H9 (cell line): Measurements from ENCODE around the gene RRBP1. TPM values are rescaled to one million over a fixed set of nuclear protein-coding genes. Genes with fewer than 3 reads are reported as not detected.

Experiments used
- DNase-seq: peaks from one replicate; pipeline ENCODE4 v3.0.0-alpha.2; 2017
- H2AFZ ChIP-seq: one replicate; pipeline ENCODE4 v1.6.1; 2013; ENCODE audit warnings: mild to moderate bottlenecking, low read length, control low read depth, moderate library complexity
- H2AK5ac ChIP-seq: 2 replicates; pipeline ENCODE4 v1.6.1; 2013; ENCODE audit warnings: low read length, control low read depth, mixed read lengths; ENCODE audit not compliant: insufficient read length
- H2BK120ac ChIP-seq: one replicate; pipeline ENCODE4 v1.6.1; 2013; ENCODE audit warnings: low read depth, mild to moderate bottlenecking, low read length, control low read depth, inconsistent platforms; ENCODE audit not compliant: poor library complexity, severe bottlenecking
- H2BK12ac ChIP-seq: 2 replicates; pipeline ENCODE4 v1.6.1; 2013; ENCODE audit warnings: low read length, control low read depth, mixed read lengths, low read depth; ENCODE audit not compliant: insufficient read length
- H2BK15ac ChIP-seq: 2 replicates; pipeline ENCODE4 v1.6.1; 2013; ENCODE audit warnings: low read depth, low read length, control low read depth
- H2BK20ac ChIP-seq: one replicate; pipeline ENCODE4 v1.6.1; 2013; ENCODE audit warnings: low read depth, mild to moderate bottlenecking, low read length, control low read depth, inconsistent platforms; ENCODE audit not compliant: poor library complexity, severe bottlenecking
- H2BK5ac ChIP-seq: 2 replicates; pipeline ENCODE4 v1.6.1; 2013; ENCODE audit warnings: low read length, control low read depth, mixed read lengths; ENCODE audit not compliant: insufficient read length
- H3K14ac ChIP-seq: 2 replicates; pipeline ENCODE4 v1.6.1; 2013; ENCODE audit warnings: low read length, control low read depth; ENCODE audit not compliant: insufficient read depth
- H3K18ac ChIP-seq: 2 replicates; pipeline ENCODE4 v1.6.1; 2013; ENCODE audit warnings: low read depth, mild to moderate bottlenecking, mixed read lengths, low read length, control low read depth; ENCODE audit not compliant: insufficient read length
- H3K23ac ChIP-seq: 2 replicates; pipeline ENCODE4 v1.6.1; 2013; ENCODE audit warnings: low read length, control low read depth, mixed read lengths, low read depth; ENCODE audit not compliant: insufficient read length
- H3K23me2 ChIP-seq: 2 replicates; pipeline ENCODE4 v1.6.1; 2013; ENCODE audit warnings: low read depth, mild to moderate bottlenecking, mixed read lengths, low read length, control low read depth; ENCODE audit not compliant: insufficient read length, poor library complexity, severe bottlenecking
- H3K27ac ChIP-seq: 2 replicates; pipeline ENCODE4 v1.5.1; 2013; ENCODE audit warnings: low read length, control low read depth, mixed read lengths, low read depth; ENCODE audit not compliant: insufficient read length
- H3K27me3 ChIP-seq: 2 replicates; pipeline ENCODE4 v1.6.1; 2013; ENCODE audit warnings: low read length, control low read depth, inconsistent platforms; ENCODE audit not compliant: insufficient read depth
- H3K4ac ChIP-seq: 2 replicates; pipeline ENCODE4 v1.6.1; 2013; ENCODE audit warnings: low read depth, mild to moderate bottlenecking, control low read depth, inconsistent platforms, low read length, moderate library complexity
- H3K4me1 ChIP-seq: 2 replicates; pipeline ENCODE4 v1.6.1; 2013; ENCODE audit warnings: low read length, control low read depth, inconsistent platforms; ENCODE audit not compliant: insufficient read depth
- H3K4me2 ChIP-seq: 2 replicates; pipeline ENCODE4 v1.6.1; 2013; ENCODE audit warnings: low read length, control low read depth, mixed read lengths; ENCODE audit not compliant: insufficient read length, insufficient read depth
- H3K56ac ChIP-seq: 2 replicates; pipeline ENCODE4 v1.6.1; 2013; ENCODE audit warnings: low read depth, mild to moderate bottlenecking, mixed read lengths, low read length, control low read depth; ENCODE audit not compliant: insufficient read length
- H3K79me1 ChIP-seq: 2 replicates; pipeline ENCODE4 v1.6.1; 2013; ENCODE audit warnings: low read depth, mild to moderate bottlenecking, moderate library complexity, low read length, control low read depth, inconsistent platforms; ENCODE audit not compliant: insufficient read depth, poor library complexity, severe bottlenecking
- H3K79me2 ChIP-seq: 2 replicates; pipeline ENCODE4 v1.6.1; 2013; ENCODE audit warnings: low read length, control low read depth, inconsistent platforms; ENCODE audit not compliant: insufficient read depth
- H3K9ac ChIP-seq: 2 replicates; pipeline ENCODE4 v1.6.1; 2013; ENCODE audit warnings: low read length, control low read depth, mixed read lengths; ENCODE audit not compliant: insufficient read length; ENCODE audit errors: extremely low read depth
- H3K9me3 ChIP-seq: one replicate; pipeline ENCODE4 v1.6.1; 2013; ENCODE audit warnings: low read depth, low read length, inconsistent platforms; ENCODE audit not compliant: control insufficient read depth
- H3T11ph ChIP-seq: one replicate; pipeline ENCODE4 v1.6.1; 2013; ENCODE audit warnings: mild to moderate bottlenecking, low read length, control low read depth, inconsistent platforms
- H4K20me1 ChIP-seq: one replicate; pipeline ENCODE4 v1.6.1; 2013; ENCODE audit not compliant: control insufficient read depth, insufficient read length, insufficient read depth
- H4K5ac ChIP-seq: 2 replicates; pipeline ENCODE4 v1.6.1; 2013; ENCODE audit warnings: low read depth, mild to moderate bottlenecking, mixed read lengths, low read length, control low read depth; ENCODE audit not compliant: insufficient read length
- H4K8ac ChIP-seq: replicated peaks from 2 replicates; pipeline ENCODE4 v1.6.1; 2013; ENCODE audit warnings: low read length, control low read depth, mixed read lengths, low read depth; ENCODE audit not compliant: insufficient read length
- H4K91ac ChIP-seq: 2 replicates; pipeline ENCODE4 v1.6.1; 2013; ENCODE audit warnings: low read depth, mild to moderate bottlenecking, moderate library complexity, mixed read lengths, low read length, control low read depth; ENCODE audit not compliant: insufficient read length
- H3K27ac Mint-ChIP-seq, 3 experiments: 2 replicates in 2 of 3; 3 replicates in 1 of 3; pipeline ENCODE4 v1.8.0; 2020 to 2021; ENCODE audit warnings: mixed read lengths in 3 of 3, mild to moderate bottlenecking in 1 of 3, moderate library complexity in 1 of 3
- H3K27me3 Mint-ChIP-seq: 2 replicates; pipeline ENCODE4 v1.8.0; 2021; ENCODE audit warnings: low read depth, mild to moderate bottlenecking, moderate library complexity, mixed read lengths
- H3K36me3 Mint-ChIP-seq, 3 experiments: 2 replicates in 2 of 3; 3 replicates in 1 of 3; pipeline ENCODE4 v1.8.0; 2020 to 2021; ENCODE audit warnings: low read depth in 3 of 3, mixed read lengths in 3 of 3; ENCODE audit not compliant: insufficient read depth in 1 of 3
- H3K4me1 Mint-ChIP-seq, 2 experiments: 2 replicates each; pipeline ENCODE4 v1.8.0; 2020; ENCODE audit warnings: mixed read lengths in 2 of 2
- H3K4me3 Mint-ChIP-seq, 2 experiments: 2 replicates in 1 of 2; 3 replicates in 1 of 2; pipeline ENCODE4 v1.8.0; 2020 to 2021; ENCODE audit warnings: mild to moderate bottlenecking in 2 of 2, mixed read lengths in 2 of 2, moderate library complexity in 1 of 2
- H3K9me3 Mint-ChIP-seq, 2 experiments: 2 replicates in 1 of 2; 3 replicates in 1 of 2; pipeline ENCODE4 v1.8.0; 2020; ENCODE audit warnings: mild to moderate bottlenecking in 2 of 2, mixed read lengths in 2 of 2, moderate library complexity in 1 of 2
- CTCF ChIP-seq: fragments of 200-600 bp; sonication (generic); conservative IDR thresholded peaks from 3 replicates; pipeline ENCODE4 v1.8.0; 2021; ENCODE audit warnings: antibody characterized with exemption, mild to moderate bottlenecking
- WGBS: extraction: QIAGEN DNeasy Blood & Tissue Kit; methylation state at CpG from one replicate; pipeline ENCODE4 v1.1.7; 2013; ENCODE audit warnings: missing lambda C conversion rate, low lambda C conversion rate, mixed read lengths; ENCODE audit not compliant: insufficient read length; ENCODE audit errors: extremely low coverage; 5-methylcytosine and 5-hydroxymethylcytosine counted together
- total RNA-seq: library from RNA; stranded (reverse); gene quantifications from 2 replicates; pipeline ENCODE4 v1.2.1, GENCODE V29; 2021

Gene RRBP1
- total RNA-seq, 1 experiment from 2014 or later, result 97.8 TPM

DNA sequence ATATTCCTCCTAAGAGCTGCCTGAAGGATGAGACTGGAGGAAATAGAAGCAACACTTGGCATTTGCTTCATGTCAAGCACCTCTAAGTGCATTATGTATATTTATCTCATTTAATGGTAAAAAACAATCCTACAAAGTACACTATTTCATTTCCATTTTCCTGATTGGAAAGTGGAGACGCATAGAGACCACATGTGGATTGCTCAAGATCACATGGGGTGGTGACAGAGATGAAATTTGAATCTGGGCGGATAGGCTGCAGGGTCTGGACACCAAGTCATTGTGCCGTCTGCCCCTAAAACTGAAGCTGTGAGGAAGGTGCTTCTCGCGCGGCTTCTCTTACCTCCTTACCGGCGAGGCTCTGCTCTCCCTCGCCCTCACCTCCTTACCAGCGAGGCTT, 48.0 kb upstream of the RRBP1 start:
- TF ChIP-seq CTCF, result no peak
- no peak overlapping the region for H2AK5ac ChIP-seq
- H3K9me3 ChIP-seq, result no peaks in the 10 kb centered on the region
- no peak overlapping the region for H3K9ac ChIP-seq
- Mint-ChIP-seq H3K36me3 (no peaks in the 10 kb centered on the region), H3K9me3 (no peaks in the 10 kb centered on the region; a peak in 1 of 5 replicates), H3K4me1 (peaks cover 13 to 16% of the 10 kb centered on the region in 2 experiments), H3K27me3 (peaks cover under 1% of the 10 kb centered on the region; the same call in 1 of the 2 replicates), H3K4me3 (no peak overlapping the region), H3K27ac (peak overlapping the region in 1 of 3 experiments; percentile 32; a peak in 1 of 7 replicates)
- H3K79me1 ChIP-seq, result no peaks in the 10 kb centered on the region
- no peak overlapping the region for H3T11ph ChIP-seq
- no peak overlapping the region for H4K5ac ChIP-seq
- H3K18ac ChIP-seq, result no peak overlapping the region
- H2BK15ac ChIP-seq, result no peak overlapping the region
- H2BK20ac ChIP-seq, result no peak overlapping the region
- H2BK5ac ChIP-seq, result no peak overlapping the region
- H3K4me2 ChIP-seq, result no peak overlapping the region
- H3K4ac ChIP-seq, result no peak overlapping the region
- no peak overlapping the region for H3K56ac ChIP-seq
- no peak for DNase-seq
- no peak overlapping the region for H4K91ac ChIP-seq
- H2BK12ac ChIP-seq, result no peak overlapping the region
- H2AFZ ChIP-seq, result no peak overlapping the region
- H2BK120ac ChIP-seq, result no peak overlapping the region
- H3K23ac ChIP-seq, result no peak overlapping the region
- no peak overlapping the region for H3K14ac ChIP-seq
- H4K8ac ChIP-seq, result no peak overlapping the region
- H3K79me2 ChIP-seq, result no peaks in the 10 kb centered on the region
- no peaks in the 10 kb centered on the region for H4K20me1 ChIP-seq
- no peaks in the 10 kb centered on the region for H3K4me1 ChIP-seq
- no CpG with 5 or more reads among the region's 10 CpGs for WGBS
- H3K23me2 ChIP-seq, result no peaks in the 10 kb centered on the region
- H3K27ac ChIP-seq, result no peak overlapping the region
- no peaks in the 10 kb centered on the region for H3K27me3 ChIP-seq
